ENCODE data around the gene SIL1.
"Not testable (repeated sequence)": the region's sequence is repeated elsewhere in the genome, so short reads cannot be mapped to it uniquely, and the experiment has no call there.

Gene SIL1

GRCh38 chr5:139197710-139198669, at the start of gene SIL1:
Gene SIL1 (minus strand): TSS chr5:139198368. CDS start chr5:139127843, 70,525 bp downstream.
- DNase-seq (ENCODE audit: low spot score), result peak; percentile 90

GRCh38 chr5:139246394-139246793, 48.2 kb upstream of the SIL1 start:
- DNase-seq (ENCODE audit: low spot score), result peak; percentile 70

DNA sequence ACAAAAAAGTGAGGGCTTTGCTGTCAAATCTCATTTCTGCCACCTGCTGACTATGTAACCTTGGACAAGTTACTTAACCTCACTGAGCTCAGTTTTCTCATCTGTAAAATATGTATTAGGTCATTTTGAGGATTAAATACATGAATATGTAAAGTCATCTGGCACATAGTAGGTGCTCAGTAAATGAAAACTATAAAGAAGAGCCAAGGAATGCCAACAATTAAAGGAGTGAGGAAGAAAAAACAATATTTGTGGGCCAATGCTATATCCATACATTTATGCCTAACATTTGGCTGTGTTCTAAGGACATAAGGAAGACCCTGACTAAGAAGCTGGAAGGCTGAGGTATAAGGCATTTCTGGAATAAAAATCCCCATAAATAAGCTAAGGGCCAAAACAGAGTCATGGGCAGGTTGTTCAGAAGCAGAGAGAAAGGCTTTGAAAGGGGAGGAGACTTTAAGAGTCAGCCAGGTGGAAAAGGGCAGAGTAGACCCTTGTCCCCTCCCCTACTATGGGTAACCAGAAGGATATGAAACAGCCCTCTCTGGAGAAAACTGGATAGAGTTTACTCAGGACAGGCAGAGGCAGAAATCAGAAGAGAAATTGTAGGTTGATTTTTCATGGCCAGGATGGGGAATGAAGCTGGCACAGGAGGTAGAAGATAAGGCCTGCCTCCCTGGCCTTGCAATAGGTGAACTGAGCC, 47.6 kb upstream of the SIL1 start:
- no peak for DNase-seq (ENCODE audit: low spot score)

GRCh38 chr5:139243425-139243970, 45.3 kb upstream of the SIL1 start:
- no peak for DNase-seq (ENCODE audit: low spot score)

DNA sequence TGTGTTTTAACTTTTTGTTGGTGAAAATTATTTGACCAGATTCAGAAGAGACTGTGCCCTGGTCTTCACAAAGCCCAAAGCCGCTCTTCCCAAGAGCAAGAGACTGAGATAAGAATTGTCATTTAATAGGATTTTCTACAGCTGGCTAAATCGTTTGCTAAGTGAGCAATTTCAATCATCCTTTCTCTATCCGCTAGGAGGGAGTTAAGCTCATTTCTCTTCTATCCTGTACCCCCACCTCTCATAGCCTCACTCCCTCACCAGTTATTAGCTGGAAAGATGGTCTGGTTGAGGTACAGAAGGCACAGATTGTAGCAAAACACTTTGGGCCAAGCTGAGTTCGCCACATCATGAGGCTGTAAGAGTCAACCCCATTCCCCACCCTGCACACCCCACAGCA, 43.0 kb upstream of the SIL1 start:
- DNase-seq (ENCODE audit: low spot score), result no peak

- DNase-seq (ENCODE audit: low spot score), result no peak
Observed at GRCh38 chr5:139236479-139236878, 38.3 kb upstream of the SIL1 start.

- DNase-seq (ENCODE audit: low spot score), result no peak
Observed at GRCh38 chr5:139232147-139232724, 34.1 kb upstream of the SIL1 start.

GRCh38 chr5:139228201-139228803, 30.1 kb upstream of the SIL1 start:
- no peak for DNase-seq (ENCODE audit: low spot score)

DNA sequence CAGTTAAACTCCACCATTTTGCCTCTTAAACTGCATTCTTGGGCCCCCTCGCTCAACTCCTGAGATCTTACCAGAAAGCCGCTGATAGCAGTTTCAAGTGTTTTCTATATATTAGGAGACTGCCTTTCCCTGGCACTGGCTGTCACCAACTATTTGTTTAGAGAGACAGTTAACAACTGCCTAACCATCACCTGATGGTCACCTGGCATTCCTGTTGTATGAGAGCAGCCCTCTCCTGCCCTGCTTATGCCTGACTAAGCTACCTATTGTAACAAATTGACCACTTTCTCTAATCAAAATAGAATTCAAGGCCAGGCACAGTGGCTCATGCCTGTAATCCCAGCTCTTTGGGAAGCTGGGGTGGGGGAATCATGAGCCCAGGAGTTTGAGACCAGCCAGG, 28.0 kb upstream of the SIL1 start:
- DNase-seq (ENCODE audit: low spot score), result no peak

DNA sequence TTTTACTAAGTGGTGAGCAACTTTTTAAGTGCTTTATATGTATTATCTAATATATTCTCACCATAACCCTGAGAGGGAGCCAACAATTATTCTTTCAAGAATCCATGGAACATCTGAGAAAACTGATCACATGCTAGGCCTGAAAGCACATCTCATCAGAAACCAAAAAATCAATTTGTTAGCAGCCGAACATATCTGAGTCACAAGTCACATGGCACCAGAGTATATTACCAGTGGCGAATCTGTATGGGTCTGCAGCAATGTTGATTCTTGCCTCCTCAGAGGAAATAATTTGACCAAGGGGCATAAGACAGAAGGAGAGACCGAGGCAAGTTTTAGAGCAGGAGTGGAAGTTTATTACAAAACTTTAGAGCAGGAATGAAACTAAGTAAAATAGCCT, 25.3 kb upstream of the SIL1 start:
- DNase-seq (ENCODE audit: low spot score), result no peak

DNA sequence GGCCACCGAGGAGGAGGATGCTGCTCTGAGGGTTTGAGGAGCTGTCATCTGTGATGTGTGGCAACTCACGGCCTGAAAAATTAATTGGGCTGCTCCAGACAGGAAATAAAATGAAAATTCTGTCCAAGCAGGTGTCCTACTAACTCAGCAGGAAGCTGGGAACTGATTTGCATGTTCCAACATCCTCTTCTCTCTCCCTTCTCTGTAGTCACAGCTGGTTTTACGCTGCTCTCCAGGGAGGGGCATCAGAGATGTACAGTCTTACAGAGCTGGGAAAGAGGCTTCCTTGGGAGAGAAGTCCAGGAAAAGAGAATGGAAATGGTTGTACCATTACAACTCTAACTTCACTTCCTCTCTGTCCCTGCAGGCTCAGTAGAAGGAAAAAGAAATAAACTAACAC, 24.2 kb upstream of the SIL1 start:
- DNase-seq (ENCODE audit: low spot score), result no peak

DNA sequence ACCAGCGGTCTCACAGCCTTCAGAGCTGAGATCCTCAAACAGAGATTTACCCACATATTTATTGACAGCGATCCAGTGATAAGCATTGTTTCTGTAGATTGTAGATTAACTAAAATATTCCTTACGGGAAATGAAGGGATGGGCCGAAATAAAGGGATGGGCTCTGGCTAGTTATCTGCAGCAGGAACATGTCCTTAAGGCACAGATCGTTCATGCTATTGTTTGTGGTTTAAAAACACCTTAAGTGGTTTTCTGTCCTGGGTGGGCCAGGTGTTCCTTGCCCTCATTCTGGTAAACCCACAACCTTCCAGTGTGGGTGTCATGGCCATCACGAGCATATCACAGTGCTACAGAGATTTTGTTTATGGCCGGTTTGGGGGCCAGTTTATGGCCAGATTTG, 19.9 kb upstream of the SIL1 start:
- DNase-seq (ENCODE audit: low spot score), result not testable (repeated sequence)

DNA sequence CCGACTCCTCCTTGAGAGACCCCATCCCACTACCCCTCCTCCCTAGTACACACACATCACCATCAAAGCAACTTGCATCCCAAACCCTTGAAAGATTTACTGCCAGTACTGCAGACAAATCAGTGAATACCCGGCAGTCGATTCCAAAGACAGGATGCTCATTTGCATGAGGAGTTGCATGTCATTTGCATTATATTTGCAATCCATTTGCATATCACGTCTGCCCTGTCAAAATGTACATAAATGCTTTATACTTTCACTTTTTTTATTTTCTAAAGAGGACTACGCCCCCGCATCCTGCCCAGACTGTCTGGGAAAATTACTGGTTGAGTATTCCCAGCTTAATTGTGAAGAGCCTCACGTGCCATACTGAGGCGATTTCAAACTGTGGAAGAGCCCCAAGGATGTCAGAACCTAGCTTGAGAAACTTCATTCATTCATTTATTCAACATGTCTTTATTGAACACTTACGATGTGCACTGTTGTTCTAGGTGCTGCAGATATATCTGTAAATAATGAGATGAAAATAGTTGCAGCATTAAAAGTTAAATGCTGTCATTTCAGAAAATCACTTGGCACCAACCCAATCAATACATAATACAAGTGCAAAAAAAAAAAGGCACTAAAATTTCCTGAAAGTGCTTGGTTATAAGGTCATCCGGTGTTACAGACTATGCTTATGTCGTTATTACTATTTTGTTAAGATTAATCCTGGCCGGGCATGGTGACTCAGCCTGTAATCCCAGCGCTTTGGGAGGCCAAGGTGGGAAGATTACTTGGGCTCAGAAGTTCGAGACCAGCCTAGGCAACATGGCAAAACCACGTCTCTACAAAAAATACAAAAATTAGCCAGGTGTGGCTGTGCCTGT, 17.2 kb upstream of the SIL1 start:
- no peak for DNase-seq (ENCODE audit: low spot score)

DNA sequence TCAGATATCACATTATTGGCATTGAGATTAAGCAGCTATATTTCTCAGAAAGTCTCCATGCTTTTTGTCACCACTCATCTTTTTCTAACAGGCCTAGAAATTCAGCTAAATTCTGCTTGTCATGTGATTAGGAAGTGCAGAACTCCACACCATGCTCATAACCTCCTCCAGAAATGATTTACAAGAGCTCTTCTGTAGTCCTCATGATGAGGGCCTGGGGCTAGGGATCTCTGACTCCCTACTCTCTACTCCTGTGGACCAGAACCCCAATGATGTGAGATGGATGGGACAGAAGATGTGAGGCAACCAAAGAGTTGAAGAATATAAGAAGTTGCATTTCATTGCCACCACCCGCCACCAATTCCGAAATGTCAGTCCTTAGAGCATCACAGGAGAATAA, 16.5 kb upstream of the SIL1 start:
- DNase-seq (ENCODE audit: low spot score), result no peak

DNA sequence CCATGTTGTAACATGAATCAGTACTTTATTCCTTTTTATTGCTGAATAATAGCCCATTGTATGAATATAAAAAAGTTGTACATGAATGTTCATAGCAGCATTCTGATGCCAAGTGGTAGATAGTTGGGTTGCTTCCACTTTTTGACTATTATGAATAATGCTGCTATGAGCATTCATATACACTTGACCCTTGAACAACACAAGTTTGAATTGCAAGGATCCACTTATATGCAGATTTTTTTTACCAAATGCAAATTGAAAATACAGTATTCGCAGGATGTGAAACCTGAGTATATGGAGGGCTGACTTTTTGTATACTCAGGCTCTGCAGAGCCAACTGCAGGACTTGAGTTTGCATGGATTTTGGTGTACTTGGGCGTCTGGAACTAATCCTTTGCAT, 14.7 kb upstream of the SIL1 start:
- no peak for DNase-seq (ENCODE audit: low spot score)

GRCh38 chr5:139212486-139212885, 14.3 kb upstream of the SIL1 start:
- no peak for DNase-seq (ENCODE audit: low spot score)

- DNase-seq (ENCODE audit: low spot score), result no peak
Observed at GRCh38 chr5:139210585-139210984, 12.4 kb upstream of the SIL1 start.

DNA sequence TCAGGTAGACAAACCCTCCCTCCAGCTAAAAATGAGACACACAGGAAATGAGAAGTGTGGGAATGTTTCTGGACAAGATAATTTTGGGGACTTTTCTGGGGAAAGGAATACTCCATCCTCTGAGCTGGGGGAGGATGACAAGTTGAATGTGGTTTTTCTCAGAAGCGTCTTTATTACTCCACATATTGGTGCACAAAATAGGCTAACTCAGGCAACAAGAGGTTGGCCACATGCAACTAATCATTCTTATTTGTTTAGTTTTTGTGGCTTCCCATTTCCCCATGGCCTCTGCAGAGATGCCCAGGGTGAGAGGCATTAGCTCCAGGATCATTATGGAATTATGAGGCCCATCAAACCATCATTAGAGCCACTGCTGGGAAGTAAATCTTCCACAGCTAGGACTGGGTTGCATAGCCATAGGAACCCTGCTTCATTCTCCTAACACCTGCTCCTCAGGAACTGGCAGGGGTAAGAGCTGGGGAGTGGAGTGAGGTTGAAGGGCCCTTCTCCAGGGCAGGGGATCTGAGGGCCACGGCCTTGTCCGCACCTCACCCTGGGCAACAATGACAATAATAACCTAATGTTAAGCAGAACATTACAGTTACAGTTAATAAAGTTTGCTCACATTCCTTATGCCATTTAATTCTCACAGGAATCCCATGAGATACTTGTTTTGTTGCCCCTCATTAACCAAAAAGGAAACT, 9.3 kb upstream of the SIL1 start:
- no peak for DNase-seq (ENCODE audit: low spot score)

DNA sequence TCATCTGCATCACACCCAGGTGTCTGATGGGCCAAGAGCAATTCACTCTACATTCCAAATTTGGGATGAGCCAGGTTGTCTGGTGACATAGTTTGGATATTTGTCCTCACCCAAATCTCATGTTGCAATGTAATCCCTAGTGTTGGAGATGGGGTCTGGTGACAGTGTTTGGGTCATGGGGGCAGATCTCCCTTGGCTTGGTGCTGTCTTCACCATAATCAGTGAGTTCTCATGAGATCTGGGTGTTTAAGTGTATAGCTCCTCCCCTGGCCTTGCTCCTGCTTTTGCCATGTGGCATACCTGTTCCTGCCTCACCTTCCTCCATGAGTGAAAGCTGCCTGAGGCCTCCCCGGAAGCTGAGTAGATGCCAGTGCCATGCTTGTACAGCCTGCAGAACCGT, 7.4 kb upstream of the SIL1 start:
- no peak for DNase-seq (ENCODE audit: low spot score)

DNA sequence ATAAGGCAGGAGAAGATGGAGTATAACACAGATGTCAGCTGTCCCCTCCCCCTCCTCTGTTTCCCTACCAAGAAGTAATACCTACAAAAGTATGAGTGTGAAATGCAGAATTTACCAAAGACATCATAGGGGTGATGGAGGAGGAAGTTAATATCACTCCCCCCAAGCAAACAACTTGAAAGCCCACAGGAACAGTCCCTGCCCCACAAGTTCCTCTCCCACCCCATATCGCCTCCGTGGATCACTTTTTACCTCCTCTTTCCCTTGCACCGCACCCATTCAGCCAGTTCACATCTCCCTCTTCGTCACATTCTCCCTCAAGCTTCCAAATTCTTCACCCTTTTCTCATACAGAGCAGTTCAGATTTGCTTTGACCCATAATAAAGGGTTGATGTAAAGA, 7.0 kb upstream of the SIL1 start:
- no peak for DNase-seq (ENCODE audit: low spot score)

DNA sequence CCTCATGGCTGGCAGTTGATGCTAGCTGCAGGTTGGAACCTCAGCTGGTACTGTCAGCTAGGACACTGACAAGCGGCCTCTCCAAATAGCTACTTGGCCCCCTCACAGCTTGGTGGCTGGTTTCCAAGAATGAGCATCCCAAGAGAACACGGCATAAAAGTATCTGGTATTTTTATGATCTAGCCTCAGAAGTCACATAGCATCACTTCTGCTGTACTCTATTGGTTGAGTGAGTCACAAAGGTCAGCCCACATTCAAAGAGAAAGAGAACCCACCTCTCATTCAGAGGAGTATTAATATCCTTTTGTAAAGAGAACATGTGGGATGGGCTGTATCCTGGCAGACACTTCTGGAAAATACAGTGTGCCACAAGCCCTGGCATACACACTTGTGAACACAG, 6.0 kb upstream of the SIL1 start:
- DNase-seq (ENCODE audit: low spot score), result no peak
